Measurements from ENCODE around the gene CENPB. TPM values are rescaled to one million over a fixed set of nuclear protein-coding genes. Genes with fewer than 3 reads are reported as not detected.

CENPB gene
- total RNA-seq, 2 experiments from 2014 or later: 34.8 to 39.1 TPM

DNA sequence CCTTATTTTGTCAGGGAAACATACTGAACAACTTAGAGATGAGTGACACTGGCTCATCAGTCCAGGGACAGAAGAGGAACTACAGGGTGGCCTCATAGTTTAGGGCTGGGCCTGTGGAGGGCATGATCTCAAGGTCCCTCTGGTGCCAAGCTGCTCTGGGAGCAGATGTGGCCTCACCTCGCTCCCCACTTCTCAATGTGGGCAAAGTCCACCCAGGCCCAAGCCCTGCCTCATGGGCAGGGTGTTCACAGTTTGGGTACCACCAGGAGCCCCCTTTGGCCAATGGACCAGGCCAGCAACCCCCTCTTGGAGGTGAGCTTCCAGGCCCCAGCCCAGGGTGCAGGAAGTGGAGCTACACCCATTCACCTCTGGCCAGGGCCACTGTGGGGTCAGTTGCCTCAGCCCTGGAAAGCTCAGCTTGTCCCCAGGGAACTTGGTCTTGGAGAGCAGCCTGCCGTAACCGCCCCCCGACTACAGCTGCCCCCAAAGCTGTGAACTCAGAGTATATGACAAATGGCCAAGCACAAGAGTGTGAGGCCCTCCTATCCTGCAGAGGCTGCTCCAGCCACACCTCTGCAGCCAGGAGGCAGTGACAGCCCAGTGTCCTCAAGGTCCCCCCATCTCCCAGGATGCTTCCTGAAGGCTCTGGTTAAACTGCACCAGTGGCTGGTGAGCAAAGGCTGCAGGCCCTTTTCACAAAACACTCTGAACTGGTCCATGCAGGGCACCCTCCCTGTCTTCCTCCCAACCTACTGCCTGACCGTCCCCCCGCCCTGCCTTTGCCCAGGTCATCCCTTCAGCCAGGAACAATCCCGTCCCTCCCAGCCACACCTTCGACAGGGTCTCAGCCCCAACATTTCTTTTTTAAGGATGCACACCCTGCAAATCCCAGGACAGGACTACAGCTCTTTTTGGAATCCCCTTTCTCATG is 22.6 kb downstream of the CENPB start:
- no peak overlapping the region for H2AFZ ChIP-seq (ENCODE audit: low read length)
- no TSS peak for BruUV-seq (replicated peaks)
- H4K20me1 ChIP-seq (ENCODE audit: insufficient read depth, low read length): no peaks in the 10 kb centered on the region
- no peak for DNase-seq (ENCODE audit: low spot score)
- no peak for TF ChIP-seq EZH2phosphoT487 (IDR thresholded peaks at IDR 0.05; ENCODE audit: borderline replicate concordance, low read depth, low read length)
- TF ChIP-seq, protein P1, sequence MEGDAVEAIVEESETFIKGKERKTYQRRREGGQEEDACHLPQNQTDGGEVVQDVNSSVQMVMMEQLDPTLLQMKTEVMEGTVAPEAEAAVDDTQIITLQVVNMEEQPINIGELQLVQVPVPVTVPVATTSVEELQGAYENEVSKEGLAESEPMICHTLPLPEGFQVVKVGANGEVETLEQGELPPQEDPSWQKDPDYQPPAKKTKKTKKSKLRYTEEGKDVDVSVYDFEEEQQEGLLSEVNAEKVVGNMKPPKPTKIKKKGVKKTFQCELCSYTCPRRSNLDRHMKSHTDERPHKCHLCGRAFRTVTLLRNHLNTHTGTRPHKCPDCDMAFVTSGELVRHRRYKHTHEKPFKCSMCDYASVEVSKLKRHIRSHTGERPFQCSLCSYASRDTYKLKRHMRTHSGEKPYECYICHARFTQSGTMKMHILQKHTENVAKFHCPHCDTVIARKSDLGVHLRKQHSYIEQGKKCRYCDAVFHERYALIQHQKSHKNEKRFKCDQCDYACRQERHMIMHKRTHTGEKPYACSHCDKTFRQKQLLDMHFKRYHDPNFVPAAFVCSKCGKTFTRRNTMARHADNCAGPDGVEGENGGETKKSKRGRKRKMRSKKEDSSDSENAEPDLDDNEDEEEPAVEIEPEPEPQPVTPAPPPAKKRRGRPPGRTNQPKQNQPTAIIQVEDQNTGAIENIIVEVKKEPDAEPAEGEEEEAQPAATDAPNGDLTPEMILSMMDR (conservative IDR thresholded peaks at IDR 0.05; ENCODE audit: low read length): no peak
- CTCF ChIA-PET (ENCODE audit: unreplicated experiment): interaction anchor here (1.0 kb wide), 1 partner anchor 19 kb away, joined by 3 read pairs; no protein-coding TSS in a partner anchor
- no peaks in the 10 kb centered on the region for H3K9me3 ChIP-seq (ENCODE audit: low read length)
- no peak overlapping the region for H3K27ac ChIP-seq (ENCODE audit: low read depth, low read length, poor library complexity, severe bottlenecking)
- H3K4me3 ChIP-seq (ENCODE audit: low read depth, low read length, poor library complexity, severe bottlenecking): no peak overlapping the region
- H3K4me2 ChIP-seq (ENCODE audit: low read length): no peak overlapping the region
- intact Hi-C loops (cut with micrococcal nuclease; ENCODE audit: unreplicated experiment): no loop called here
- peaks cover 9% of the 10 kb centered on the region; the same call in 1 of the 2 replicates for H3K79me2 ChIP-seq (ENCODE audit: insufficient read depth, low read depth, low read length)
- H3K9me2 ChIP-seq (ENCODE audit: insufficient read depth, low read length): no peaks in the 10 kb centered on the region
- H3K36me3 ChIP-seq (ENCODE audit: insufficient read depth, low read length): peaks cover 13% of the 10 kb centered on the region; the same call in 1 of the 2 replicates
- peaks cover 35% of the 10 kb centered on the region for H3K4me1 ChIP-seq (ENCODE audit: insufficient read depth, low read length, poor library complexity, severe bottlenecking)
- POLR2A ChIA-PET: interaction anchor here (0.5 to 1.0 kb wide), 2 partner anchors 24 to 218 kb away, joined by 3 read pairs; no protein-coding TSS in a partner anchor

DNA sequence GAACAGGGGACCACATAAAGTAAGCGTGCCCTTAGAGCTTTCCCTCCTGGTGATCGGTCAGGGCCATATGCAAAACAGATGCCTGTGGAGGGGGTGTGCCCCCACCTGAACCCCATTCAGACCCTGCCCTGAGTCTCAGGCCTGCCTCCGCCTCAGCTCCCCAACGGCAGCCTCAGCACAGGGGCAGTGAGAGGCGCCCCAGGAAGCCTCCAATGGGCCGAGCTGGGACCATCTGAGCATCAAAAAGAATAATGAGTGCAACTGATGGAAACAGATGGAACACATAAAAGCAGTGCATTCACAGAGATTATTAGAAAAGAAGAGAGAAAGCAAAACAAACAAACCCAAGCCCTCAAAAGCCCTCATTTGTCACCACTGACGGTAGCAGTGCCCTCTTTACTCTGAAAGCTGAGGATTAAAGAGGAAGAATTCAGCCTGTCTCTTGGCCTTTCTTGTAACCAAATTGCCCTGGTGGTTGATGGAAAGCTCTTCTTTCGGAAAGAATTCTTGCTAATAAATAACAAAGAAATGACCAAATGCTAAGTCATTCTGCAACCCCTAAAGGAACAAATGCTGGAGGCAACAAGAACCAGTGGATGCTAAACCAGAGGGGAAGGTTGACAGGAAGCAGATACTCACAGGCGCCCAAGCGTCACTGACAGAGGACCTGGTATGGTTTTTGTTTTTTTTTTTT is 25.7 kb downstream of the CENPB start:
- Histone ChIP-seq H4K20me1 (ENCODE audit: insufficient read depth, low read length) (no peaks in the 10 kb centered on the region), H3K36me3 (ENCODE audit: insufficient read depth, low read length) (peaks cover 40% of the 10 kb centered on the region), H3K4me3 (ENCODE audit: low read depth, low read length, poor library complexity, severe bottlenecking) (no peak overlapping the region), H3K9me3 (ENCODE audit: low read length) (no peaks in the 10 kb centered on the region), H2AFZ (ENCODE audit: low read length) (no peak overlapping the region), H3K27ac (ENCODE audit: low read depth, low read length, poor library complexity, severe bottlenecking) (peak overlapping the region; percentile 12), H3K79me2 (ENCODE audit: insufficient read depth, low read depth, low read length) (no peaks in the 10 kb centered on the region), H3K4me1 (ENCODE audit: insufficient read depth, low read length, poor library complexity, severe bottlenecking) (peaks cover 21% of the 10 kb centered on the region), H3K4me2 (ENCODE audit: low read length) (0 out of 2 replicates have a peak overlapping the region, but pooled peaks have one; percentile 30), H3K9me2 (ENCODE audit: insufficient read depth, low read length) (no peaks in the 10 kb centered on the region)
- ChIA-PET CTCF (ENCODE audit: unreplicated experiment) (no interaction called here), POLR2A (interaction anchor here (1.2 kb wide), 1 partner anchor 16 kb away, joined by 3 read pairs; no protein-coding TSS in a partner anchor)
- no TSS peak for BruUV-seq (replicated peaks)
- intact Hi-C loops (cut with micrococcal nuclease; ENCODE audit: unreplicated experiment): no loop called here
- TF ChIP-seq, protein P1 (conservative IDR thresholded peaks at IDR 0.05; ENCODE audit: low read length): no peak
- DNase-seq (ENCODE audit: low spot score): peak; percentile 46
